DMS53 (cell line): ENCODE results near the gene SUMO4.
A peak's percentile ranks its signal among the peaks of the same experiment; 100 is the strongest.

ENCODE experiments used
- DNase-seq: peaks from one replicate; lab custom pipeline; 2025; lab: John Stamatoyannopoulos, UW

The SUMO4 gene

GRCh38 chr6:149431905-149432775 lies 32.1 kb downstream of the SUMO4 start:
- peak; percentile 87 for DNase-seq

GRCh38 chr6:149433405-149433804 lies 33.3 kb downstream of the SUMO4 start:
- DNase-seq: no peak

GRCh38 chr6:149433881-149434280 lies 33.8 kb downstream of the SUMO4 start:
- no peak for DNase-seq

GRCh38 chr6:149435919-149436586 lies 36.0 kb downstream of the SUMO4 start:
- no peak for DNase-seq

GRCh38 chr6:149436647-149437046 lies 36.6 kb downstream of the SUMO4 start:
- DNase-seq: no peak

GRCh38 chr6:149437212-149437611 lies 37.1 kb downstream of the SUMO4 start:
- DNase-seq: no peak

- no peak for DNase-seq
Measured at GRCh38 chr6:149438855-149439254, 38.8 kb downstream of the SUMO4 start.

- no peak for DNase-seq
Measured at GRCh38 chr6:149439626-149440025, 39.6 kb downstream of the SUMO4 start.

GRCh38 chr6:149440735-149441671 lies 40.9 kb downstream of the SUMO4 start:
- peak; percentile 11 for DNase-seq

GRCh38 chr6:149441740-149442139 lies 41.7 kb downstream of the SUMO4 start:
- no peak for DNase-seq

- DNase-seq: no peak
Measured at GRCh38 chr6:149443411-149444181, 43.5 kb downstream of the SUMO4 start.

GRCh38 chr6:149444360-149445094 lies 44.5 kb downstream of the SUMO4 start:
- DNase-seq: peak; percentile 58

- DNase-seq: peak; percentile 54
Measured at GRCh38 chr6:149445095-149445466, 45.0 kb downstream of the SUMO4 start.

GRCh38 chr6:149445573-149445972 lies 45.5 kb downstream of the SUMO4 start:
- DNase-seq: peak; percentile 21

GRCh38 chr6:149446791-149447376 lies 46.8 kb downstream of the SUMO4 start:
- DNase-seq: peak; percentile 5

GRCh38 chr6:149448821-149449453 lies 48.9 kb downstream of the SUMO4 start:
- DNase-seq: no peak

GRCh38 chr6:149449831-149450678 lies 50.0 kb downstream of the SUMO4 start:
- no peak for DNase-seq
